Esophagus muscularis mucosa (tissue), 4 donors: Measurements from ENCODE around the gene ATAD1. TPM values are rescaled to one million over a fixed set of nuclear protein-coding genes. Genes with fewer than 3 reads are reported as not detected.

Experiments used
- DNase-seq: peaks from one replicate; pipeline ENCODE4 v3.0.0-alpha.2; 2017; ENCODE audit errors: extremely low spot score
- H3K27ac ChIP-seq, 4 donors: fragments of 200-600 bp; sonication (generic); replicated peaks in 1 of 4; 1 replicate in 3 of 4; 2 replicates in 1 of 4; pipeline ENCODE4 v1.5.1; 2016 to 2019; ENCODE audit warnings: mild to moderate bottlenecking in 1 of 4
- H3K27me3 ChIP-seq, 4 donors: fragments of 200-600 bp; sonication (generic); one replicate each; pipeline versions ENCODE4 v1.5.1 to v1.6.0; 2016 to 2019
- H3K36me3 ChIP-seq, 4 donors: fragments of 200-600 bp; sonication (generic); one replicate each; pipeline ENCODE4 v1.5.1; 2016 to 2019
- H3K4me1 ChIP-seq, 4 donors: fragments of 200-600 bp; sonication (generic); one replicate each; pipeline ENCODE4 v1.5.1; 2016 to 2019
- H3K4me3 ChIP-seq, 4 donors: fragments of 200-600 bp; sonication (generic); 1 replicate in 2 of 4; 2 replicates in 2 of 4; pipeline ENCODE4 v1.5.1; 2016 to 2019; ENCODE audit warnings: mild to moderate bottlenecking in 4 of 4, moderate library complexity in 1 of 4
- H3K9me3 ChIP-seq, 4 donors: fragments of 200-600 bp; sonication (generic); 1 replicate in 3 of 4; 2 replicates in 1 of 4; pipeline ENCODE4 v1.5.1; 2016 to 2019
- CTCF ChIP-seq, 3 experiments: fragments of 200-600 bp in 2 of 3; fragments of 450-650 bp in 1 of 3; sonication (generic) in 2 of 3; IDR thresholded peaks; one replicate each; pipeline ENCODE4 v1.5.1; 2017 to 2019; ENCODE audit warnings: antibody characterized with exemption in 3 of 3, mild to moderate bottlenecking in 2 of 3, moderate library complexity in 1 of 3
- EP300 ChIP-seq: sonication (generic); formaldehyde crosslinking; IDR thresholded peaks from one replicate; pipeline ENCODE4 v1.6.1; 2017; ENCODE audit warnings: antibody characterized with exemption
- POLR2A ChIP-seq: fragments of 450-650 bp; IDR thresholded peaks from one replicate; pipeline ENCODE4 v1.6.1; 2017; ENCODE audit warnings: antibody characterized with exemption, moderate library complexity, mild to moderate bottlenecking, low read depth
- POLR2AphosphoS5 ChIP-seq, 2 donors: sonication (generic); formaldehyde crosslinking; IDR thresholded peaks; one replicate each; pipeline ENCODE4 v1.6.1; 2017; ENCODE audit warnings: antibody characterized with exemption in 2 of 2
- WGBS: methylation state at CpG from one replicate; pipeline ENCODE4 v1.1.5; 2018; 5-methylcytosine and 5-hydroxymethylcytosine counted together
- intact Hi-C: fragments of 100-400 bp; cut with DNase I; formaldehyde crosslinking; loops from one replicate; pipeline ENCODE4 v1.15.1; 2023
- total RNA-seq, 4 donors: library from RNA; depleted of rRNA; stranded (reverse); fragments of >200 nt; gene quantifications; one replicate each; pipeline versions ENCODE4 v1.1.0 to v1.2.1, GENCODE V29; 2016

ATAD1 gene
- total RNA-seq, 4 donors from 2014 or later: 29.1 to 41.3 (median 36.1) TPM

GRCh38 chr10:87842220-87842641 is 24.2 kb upstream of the ATAD1 start:
- WGBS: 95% methylated on average over 1 of the region's 1 CpG
- intact Hi-C loops: no loop called here
- no peaks in the 10 kb centered on the region for H3K9me3 ChIP-seq
- no peaks in the 10 kb centered on the region for H3K4me1 ChIP-seq
- H3K4me3 ChIP-seq: no peak overlapping the region
- no peak overlapping the region for H3K27ac ChIP-seq
- no peak for DNase-seq
- H3K27me3 ChIP-seq: no peaks in the 10 kb centered on the region
- TF ChIP-seq POLR2A (no peak), POLR2AphosphoS5 (IDR thresholded peaks at IDR 0.05) (no peak)
- no peaks in the 10 kb centered on the region for H3K36me3 ChIP-seq

GRCh38 chr10:87841186-87841585 is 23.2 kb upstream of the ATAD1 start:
- Histone ChIP-seq H3K27ac (no peak overlapping the region), H3K36me3 (no peaks in the 10 kb centered on the region), H3K4me1 (no peaks in the 10 kb centered on the region), H3K9me3 (no peaks in the 10 kb centered on the region), H3K4me3 (no peak overlapping the region), H3K27me3 (no peaks in the 10 kb centered on the region)
- intact Hi-C loops: no loop called here
- no peak for DNase-seq
- WGBS: 93% methylated on average over 3 of the region's 3 CpGs
- TF ChIP-seq EP300: no peak
- TF ChIP-seq CTCF (IDR thresholded peaks at IDR 0.05): no peak
- no peak for TF ChIP-seq POLR2A
- no peak for TF ChIP-seq POLR2AphosphoS5 (IDR thresholded peaks at IDR 0.05)

- WGBS: 75% methylated on average over 2 of the region's 2 CpGs
These were observed 20.6 kb upstream of the ATAD1 start for GRCh38 chr10:87838650-87839049.

GRCh38 chr10:87837445-87837844 is 19.4 kb upstream of the ATAD1 start:
- H3K4me1 ChIP-seq: no peaks in the 10 kb centered on the region
- intact Hi-C loops: no loop called here
- H3K9me3 ChIP-seq: no peaks in the 10 kb centered on the region
- DNase-seq: no peak
- H3K4me3 ChIP-seq: no peak overlapping the region
- H3K36me3 ChIP-seq: no peaks in the 10 kb centered on the region
- no peak for TF ChIP-seq CTCF (IDR thresholded peaks at IDR 0.05)
- TF ChIP-seq POLR2A: no peak
- TF ChIP-seq POLR2AphosphoS5 (IDR thresholded peaks at IDR 0.05): no peak
- no peak for TF ChIP-seq EP300
- H3K27me3 ChIP-seq: no peaks in the 10 kb centered on the region
- no peak overlapping the region for H3K27ac ChIP-seq

More at GRCh38 chr10:87838650-87839049, 20.6 kb upstream of the ATAD1 start:
- no peaks in the 10 kb centered on the region for H3K4me1 ChIP-seq
- H3K27ac ChIP-seq: no peak overlapping the region
- H3K36me3 ChIP-seq: no peaks in the 10 kb centered on the region
- H3K4me3 ChIP-seq: no peak overlapping the region
- TF ChIP-seq POLR2AphosphoS5 (IDR thresholded peaks at IDR 0.05): no peak
- no peak for TF ChIP-seq EP300
- no peak for TF ChIP-seq POLR2A
- TF ChIP-seq CTCF (IDR thresholded peaks at IDR 0.05): no peak
- no peak for DNase-seq
- intact Hi-C loops: no loop called here
- H3K27me3 ChIP-seq: no peaks in the 10 kb centered on the region
- no peaks in the 10 kb centered on the region for H3K9me3 ChIP-seq

- Histone ChIP-seq H3K4me3 (no peak overlapping the region), H3K27ac (no peak overlapping the region), H3K27me3 (no peaks in the 10 kb centered on the region), H3K9me3 (no peaks in the 10 kb centered on the region), H3K36me3 (no peaks in the 10 kb centered on the region), H3K4me1 (no peaks in the 10 kb centered on the region)
- intact Hi-C loops: no loop called here
- WGBS: 90% methylated on average over 4 of the region's 4 CpGs
- no peak for DNase-seq
- TF ChIP-seq CTCF (IDR thresholded peaks at IDR 0.05): no peak
These were observed 18.1 kb upstream of the ATAD1 start for GRCh38 chr10:87836098-87836497.
